GM23338 (cell line): Measurements from ENCODE around the gene UNK. TPM values are rescaled to one million over a fixed set of nuclear protein-coding genes. Genes with fewer than 3 reads are reported as not detected.

Experiments
- ATAC-seq: fragments of 200-7000 bp; cut with Tn5 transposase; 3 replicates; pipeline ENCODE4 v1.9.1; 2020
- DNase-seq: peaks from one replicate; pipeline ENCODE4 v3.0.0-alpha.2; 2015; ENCODE audit warnings: low spot score
- H2AFZ ChIP-seq: fragments of 200-600 bp; sonication (generic); 2 replicates; pipeline ENCODE4 v1.8.0; 2016; ENCODE audit warnings: antibody characterized with exemption, mild to moderate bottlenecking, moderate library complexity
- H3F3A ChIP-seq: fragments of 200-600 bp; sonication (generic); replicated peaks from 2 replicates; pipeline ENCODE4 v1.8.0; 2017; ENCODE audit warnings: antibody characterized with exemption, mixed run types, low read depth
- H3K27ac ChIP-seq: fragments of 200-600 bp; sonication (generic); 2 replicates; pipeline ENCODE4 v1.6.1; 2016; ENCODE audit warnings: low read depth
- H3K27me3 ChIP-seq: fragments of 200-600 bp; sonication (generic); 2 replicates; pipeline ENCODE4 v1.8.0; 2016; ENCODE audit warnings: mild to moderate bottlenecking, mixed run types, moderate library complexity; ENCODE audit not compliant: insufficient read depth
- H3K36me3 ChIP-seq: fragments of 200-600 bp; sonication (generic); 2 replicates; pipeline ENCODE4 v1.8.0; 2016; ENCODE audit warnings: mild to moderate bottlenecking; ENCODE audit not compliant: insufficient read depth
- H3K4me1 ChIP-seq: fragments of 200-600 bp; sonication (generic); 2 replicates; pipeline ENCODE4 v1.8.0; 2016; ENCODE audit warnings: mild to moderate bottlenecking, moderate library complexity; ENCODE audit not compliant: insufficient read depth
- H3K4me2 ChIP-seq: fragments of 200-600 bp; sonication (generic); 2 replicates; pipeline ENCODE4 v1.7.1; 2017; ENCODE audit warnings: mixed run types
- H3K4me3 ChIP-seq: fragments of 200-600 bp; sonication (generic); 2 replicates; pipeline ENCODE4 v1.6.1; 2016; ENCODE audit warnings: mixed run types
- H3K79me2 ChIP-seq: fragments of 200-600 bp; sonication (generic); replicated peaks from 2 replicates; pipeline ENCODE4 v1.8.0; 2017; ENCODE audit warnings: mild to moderate bottlenecking; ENCODE audit not compliant: insufficient read depth
- H3K9me2 ChIP-seq: fragments of 200-600 bp; sonication (generic); 2 replicates; pipeline ENCODE4 v1.8.0; 2017; ENCODE audit not compliant: insufficient read depth
- H4K20me1 ChIP-seq: fragments of 200-600 bp; sonication (generic); replicated peaks from 2 replicates; pipeline ENCODE4 v1.8.0; 2017; ENCODE audit warnings: mild to moderate bottlenecking; ENCODE audit not compliant: insufficient read depth
- H3K27ac Mint-ChIP-seq: 2 replicates; pipeline ENCODE4 v1.8.0; 2020; ENCODE audit warnings: inconsistent platforms, mild to moderate bottlenecking, moderate library complexity, mixed read lengths
- H3K27me3 Mint-ChIP-seq: 3 replicates; pipeline ENCODE4 v1.8.0; 2022; ENCODE audit warnings: low read depth, mild to moderate bottlenecking, moderate library complexity, mixed read lengths, inconsistent platforms; ENCODE audit not compliant: insufficient read depth, poor library complexity
- H3K36me3 Mint-ChIP-seq: 3 replicates; pipeline ENCODE4 v1.8.0; 2021; ENCODE audit warnings: low read depth, mild to moderate bottlenecking, inconsistent platforms, moderate library complexity, mixed read lengths
- H3K4me1 Mint-ChIP-seq: 3 replicates; pipeline ENCODE4 v1.8.0; 2020; ENCODE audit warnings: mild to moderate bottlenecking, inconsistent platforms, mixed read lengths
- H3K4me3 Mint-ChIP-seq: 3 replicates; pipeline ENCODE4 v1.8.0; 2021; ENCODE audit warnings: moderate library complexity, mild to moderate bottlenecking, inconsistent platforms, mixed read lengths
- H3K9me3 Mint-ChIP-seq: 3 replicates; pipeline ENCODE4 v1.8.0; 2020; ENCODE audit warnings: moderate library complexity, mild to moderate bottlenecking, inconsistent platforms, mixed read lengths
- CREB1 ChIP-seq: fragments of 250-450 bp; sonication (Bioruptor Pico); IDR thresholded peaks from 2 replicates; pipeline ENCODE4 v1.5.0; 2020; ENCODE audit warnings: low read depth, mild to moderate bottlenecking, moderate library complexity
- CTCF ChIP-seq, 2 experiments: fragments of 200-600 bp in 1 of 2; sonication (generic) in 1 of 2; conservative IDR thresholded peaks; 2 replicates each; pipeline versions ENCODE4 v1.5.1 to v1.6.1; 2016 to 2017; ENCODE audit warnings: antibody characterized with exemption in 2 of 2, low read depth in 2 of 2, mild to moderate bottlenecking in 2 of 2, moderate library complexity in 1 of 2
- ETS1 ChIP-seq: IDR thresholded peaks from 2 replicates; pipeline ENCODE4 v1.6.1; 2016; ENCODE audit warnings: antibody characterized with exemption
- EZH2 ChIP-seq: fragments of 200-600 bp; sonication (generic); IDR thresholded peaks from one replicate; pipeline ENCODE4 v1.8.0; 2017; ENCODE audit warnings: antibody characterized with exemption, mild to moderate bottlenecking, low read depth; ENCODE audit not compliant: unreplicated experiment
- EZH2phosphoT487 ChIP-seq: fragments of 200-600 bp; sonication (generic); IDR thresholded peaks from one replicate; pipeline ENCODE4 v1.8.1; 2018; ENCODE audit warnings: antibody characterized with exemption; ENCODE audit not compliant: unreplicated experiment
- JUNB ChIP-seq: IDR thresholded peaks from one replicate; pipeline ENCODE4 v1.6.1; 2016; ENCODE audit warnings: antibody characterized with exemption; ENCODE audit not compliant: unreplicated experiment
- NANOG ChIP-seq: IDR thresholded peaks from 2 replicates; pipeline ENCODE4 v1.6.1; 2016; ENCODE audit warnings: antibody characterized with exemption, borderline replicate concordance
- POLR2AphosphoS5 ChIP-seq: IDR thresholded peaks from 2 replicates; pipeline ENCODE4 v1.6.1; 2016; ENCODE audit warnings: antibody characterized with exemption, low read depth
- STAT1 ChIP-seq: IDR thresholded peaks from one replicate; pipeline ENCODE4 v1.6.1; 2016; ENCODE audit warnings: antibody characterized with exemption; ENCODE audit not compliant: unreplicated experiment
- ZNF114 ChIP-seq: fragments of 250-450 bp; sonication (Bioruptor Pico); IDR thresholded peaks from 2 replicates; pipeline ENCODE4 v1.5.0; 2020; ENCODE audit warnings: mild to moderate bottlenecking, moderate library complexity
- ZNF331 ChIP-seq: fragments of 250-450 bp; sonication (Bioruptor Pico); IDR thresholded peaks from 2 replicates; pipeline ENCODE4 v1.5.0; 2020; ENCODE audit warnings: low read depth, mild to moderate bottlenecking, moderate library complexity
- ZNF462 ChIP-seq: fragments of 250-450 bp; sonication (Bioruptor Pico); IDR thresholded peaks from 2 replicates; pipeline ENCODE4 v1.5.0; 2020; ENCODE audit warnings: mild to moderate bottlenecking, moderate library complexity
- polyA plus RNA-seq: library from polyadenylated mRNA; unstranded; fragments of >200 nt; fragmentation: Nextera tagmentation; extraction: Ambion mirVana; gene quantifications from 2 replicates; pipeline ENCODE4 v1.2.1, GENCODE V29; 2016
- total RNA-seq: library from RNA; depleted of rRNA; stranded (reverse); fragments of >200 nt; shearing (Covaris generic); gene quantifications from 2 replicates; pipeline ENCODE4 v1.2.3, GENCODE V29; 2014

The UNK gene
- total and polyA plus RNA-seq, 2 experiments from 2014 or later: 21.8 to 65.2 TPM

DNA sequence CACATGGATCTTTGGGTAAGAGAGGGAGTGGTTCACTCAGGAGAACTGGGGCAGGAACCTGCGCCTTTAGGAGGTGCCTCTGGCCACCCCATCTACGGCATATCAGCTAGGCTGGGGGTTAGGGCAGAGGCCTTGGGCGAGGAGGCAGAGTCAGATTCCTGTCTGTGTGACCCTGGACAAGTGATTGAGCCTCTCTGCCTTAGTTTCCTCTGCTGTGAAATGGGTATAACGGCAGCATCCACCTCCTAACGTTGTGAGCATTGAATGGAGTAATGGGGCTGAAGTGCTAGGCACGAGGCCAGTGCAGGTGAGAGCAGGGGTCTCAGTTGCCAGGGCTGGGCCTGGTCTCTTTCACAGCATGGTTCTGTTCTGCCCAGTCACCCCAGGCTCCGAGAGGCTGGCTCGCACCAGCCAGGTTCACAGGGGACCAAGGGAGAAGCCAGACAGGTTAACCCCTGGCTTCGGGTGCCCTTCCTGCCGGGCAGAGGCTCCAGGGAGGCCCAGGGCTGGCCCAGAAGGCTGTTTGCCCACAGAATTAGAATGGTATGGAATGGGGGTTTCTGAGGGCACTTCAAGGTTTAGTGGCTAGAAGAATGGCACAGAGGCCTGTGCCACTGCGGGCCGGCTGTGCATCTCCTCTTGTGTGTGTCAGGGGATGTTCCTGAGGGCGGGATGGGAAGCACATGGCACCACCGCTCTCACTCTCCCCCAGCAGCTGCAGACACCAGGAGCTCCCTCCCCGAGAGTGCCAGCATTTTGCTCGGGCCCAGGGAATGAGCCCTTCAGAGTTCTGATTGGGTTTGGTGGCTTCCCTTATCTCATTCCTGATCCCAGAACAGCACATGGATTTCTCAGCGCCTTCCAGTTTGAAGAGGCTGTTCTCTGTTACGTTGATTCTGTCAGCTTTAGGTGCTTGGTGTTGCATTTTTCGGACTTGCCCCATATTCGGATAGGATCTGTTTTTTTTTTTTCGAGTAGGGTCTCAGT lies 35.8 kb downstream of the UNK start:
- ATAC-seq (no peak), DNase-seq (no peak)
- H3K9me2 ChIP-seq: no peaks in the 10 kb centered on the region
- Mint-ChIP-seq H3K27me3 (peaks cover 4% of the 10 kb centered on the region), H3K4me3 (no peak overlapping the region), H3K4me1 (no peaks in the 10 kb centered on the region), H3K27ac (no peak overlapping the region), H3K36me3 (peaks cover 53% of the 10 kb centered on the region), H3K9me3 (no peaks in the 10 kb centered on the region)
- no peaks in the 10 kb centered on the region for H3K4me1 ChIP-seq
- H3K36me3 ChIP-seq: no peaks in the 10 kb centered on the region; the same call in none of the 2 replicates
- no peaks in the 10 kb centered on the region for H3K79me2 ChIP-seq
- no peaks in the 10 kb centered on the region for H3K27me3 ChIP-seq
- no peaks in the 10 kb centered on the region; the same call in 1 of the 2 replicates for H4K20me1 ChIP-seq
- 0 out of 2 replicates have a peak, but pooled peaks cover 4% of the 10 kb centered on the region for H3F3A ChIP-seq
- TF ChIP-seq EZH2 (no peak), ETS1 (no peak), ZNF462 (CRISPR knock-in tag) (no peak), JUNB (no peak), ZNF114 (CRISPR knock-in tag) (no peak), POLR2AphosphoS5 (no peak), CTCF (conservative IDR thresholded peaks at IDR 0.05; ENCODE audit: low read depth in 2 of 2) (no peak), CREB1 (CRISPR knock-in tag) (no peak), STAT1 (no peak), EZH2phosphoT487 (no peak), ZNF331 (CRISPR knock-in tag) (no peak), NANOG (no peak)
- H3K4me2 ChIP-seq: no peak overlapping the region
- no peak overlapping the region for H3K27ac ChIP-seq
- H2AFZ ChIP-seq: no peak overlapping the region
- no peak overlapping the region for H3K4me3 ChIP-seq
